Hepatocyte (in vitro differentiated cells): ENCODE measurements around the gene AVEN. TPM values are rescaled to one million over a fixed set of nuclear protein-coding genes. Genes with fewer than 3 reads are reported as not detected.

Experiments used
- DNase-seq: peaks from one replicate; pipeline ENCODE4 v3.0.0-alpha.2; 2016; ENCODE audit warnings: low spot score
- H2AFZ ChIP-seq: fragments of 200-600 bp; sonication (generic); 2 replicates; pipeline ENCODE4 v1.6.0; 2016; ENCODE audit warnings: antibody characterized with exemption, mild to moderate bottlenecking
- H3K27ac ChIP-seq: fragments of 200-600 bp; sonication (generic); 2 replicates; pipeline ENCODE4 v1.5.1; 2016; ENCODE audit warnings: mild to moderate bottlenecking
- H3K27me3 ChIP-seq: fragments of 200-600 bp; sonication (generic); 2 replicates; pipeline ENCODE4 v1.6.1; 2016
- H3K36me3 ChIP-seq: fragments of 200-600 bp; sonication (generic); replicated peaks from 2 replicates; pipeline ENCODE4 v1.5.1; 2016; ENCODE audit warnings: low read depth; ENCODE audit not compliant: insufficient read depth
- H3K4me1 ChIP-seq: fragments of 200-600 bp; sonication (generic); 2 replicates; pipeline ENCODE4 v1.5.1; 2016; ENCODE audit warnings: mild to moderate bottlenecking, moderate library complexity; ENCODE audit not compliant: insufficient read depth
- H3K4me2 ChIP-seq: fragments of 200-600 bp; sonication (generic); 2 replicates; pipeline ENCODE4 v1.6.0; 2016
- H3K4me3 ChIP-seq: fragments of 200-600 bp; sonication (generic); 2 replicates; pipeline ENCODE4 v1.5.1; 2016; ENCODE audit warnings: mild to moderate bottlenecking
- H3K79me2 ChIP-seq: fragments of 200-600 bp; sonication (generic); 2 replicates; pipeline ENCODE4 v1.6.0; 2017; ENCODE audit warnings: mild to moderate bottlenecking
- H3K9me2 ChIP-seq: fragments of 200-600 bp; sonication (generic); replicated peaks from 2 replicates; pipeline ENCODE4 v1.6.0; 2017; ENCODE audit warnings: mild to moderate bottlenecking; ENCODE audit not compliant: insufficient read depth
- H3K9me3 ChIP-seq: fragments of 200-600 bp; sonication (generic); 2 replicates; pipeline ENCODE4 v1.5.1; 2016; ENCODE audit warnings: low read depth, mild to moderate bottlenecking
- H4K20me1 ChIP-seq: fragments of 200-600 bp; sonication (generic); 2 replicates; pipeline ENCODE4 v1.6.0; 2016; ENCODE audit warnings: mild to moderate bottlenecking; ENCODE audit not compliant: insufficient read depth, poor library complexity, severe bottlenecking
- EZH2 ChIP-seq: fragments of 200-600 bp; sonication (generic); IDR thresholded peaks from 2 replicates; pipeline ENCODE4 v1.6.1; 2016; ENCODE audit warnings: antibody characterized with exemption, mild to moderate bottlenecking, borderline replicate concordance
- EZH2phosphoT487 ChIP-seq: fragments of 200-600 bp; sonication (generic); IDR thresholded peaks from one replicate; pipeline ENCODE4 v1.6.1; 2018; ENCODE audit warnings: antibody characterized with exemption, mild to moderate bottlenecking, low read depth, moderate library complexity; ENCODE audit not compliant: unreplicated experiment, severe bottlenecking
- WGBS: methylation state at CpG from one replicate; pipeline ENCODE4 v1.1.6; 2016; ENCODE audit warnings: low lambda C conversion rate; ENCODE audit errors: missing lambda C conversion rate; 5-methylcytosine and 5-hydroxymethylcytosine counted together
- polyA plus RNA-seq: library from polyadenylated mRNA; unstranded; fragments of >200 nt; fragmentation: Nextera tagmentation; extraction: Ambion mirVana; gene quantifications from 2 replicates; pipeline ENCODE4 v1.2.1, GENCODE V29; 2016
- total RNA-seq: library from RNA; depleted of rRNA; stranded (reverse); fragments of >200 nt; gene quantifications from 2 replicates; pipeline ENCODE4 v1.2.3, GENCODE V29; 2014
- TF ChIP-seq, protein P1 (sequence below): fragments of 200-600 bp; sonication (generic); IDR thresholded peaks from 2 replicates; pipeline ENCODE4 v1.5.1; 2016; ENCODE audit warnings: antibody characterized with exemption, mild to moderate bottlenecking; ENCODE audit not compliant: poor library complexity

Gene AVEN
- total and polyA plus RNA-seq, 2 experiments from 2014 or later = 14.8 to 16.4 TPM

DNA sequence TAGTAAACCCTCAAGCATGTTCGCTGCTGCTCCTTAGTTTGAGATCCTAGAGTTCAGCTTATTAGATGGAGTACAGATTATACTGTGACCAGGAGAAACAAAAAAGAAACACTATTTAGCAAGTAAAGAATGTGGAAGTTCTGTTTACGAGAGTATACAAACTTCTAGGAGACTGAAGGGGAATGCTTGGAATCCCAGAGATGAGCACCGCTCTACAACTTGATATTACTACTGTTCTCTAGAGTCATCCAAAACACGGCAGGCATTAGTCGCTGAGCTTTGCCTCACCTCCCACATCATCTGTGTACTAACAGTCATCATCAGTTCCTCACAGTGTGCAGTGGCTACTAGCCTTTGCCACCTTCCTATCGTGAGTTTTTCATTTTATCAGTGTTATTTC is 192.1 kb downstream of the AVEN start:
- no peak overlapping the region for H3K4me3 ChIP-seq
- no peaks in the 10 kb centered on the region for H3K27me3 ChIP-seq
- no peaks in the 10 kb centered on the region for H3K9me3 ChIP-seq
- H2AFZ ChIP-seq = no peak overlapping the region
- no peak for DNase-seq
- peak overlapping the region; percentile 14 for H3K27ac ChIP-seq
- H3K79me2 ChIP-seq = no peaks in the 10 kb centered on the region
- H3K36me3 ChIP-seq = no peaks in the 10 kb centered on the region
- 49% methylated on average over 6 of the region's 6 CpGs for whole genome bisulfite sequencing
- H3K4me1 ChIP-seq = no peaks in the 10 kb centered on the region
- H4K20me1 ChIP-seq = no peaks in the 10 kb centered on the region
- TF ChIP-seq EZH2phosphoT487 (no peak), EZH2 (no peak)
- TF ChIP-seq, protein P1, sequence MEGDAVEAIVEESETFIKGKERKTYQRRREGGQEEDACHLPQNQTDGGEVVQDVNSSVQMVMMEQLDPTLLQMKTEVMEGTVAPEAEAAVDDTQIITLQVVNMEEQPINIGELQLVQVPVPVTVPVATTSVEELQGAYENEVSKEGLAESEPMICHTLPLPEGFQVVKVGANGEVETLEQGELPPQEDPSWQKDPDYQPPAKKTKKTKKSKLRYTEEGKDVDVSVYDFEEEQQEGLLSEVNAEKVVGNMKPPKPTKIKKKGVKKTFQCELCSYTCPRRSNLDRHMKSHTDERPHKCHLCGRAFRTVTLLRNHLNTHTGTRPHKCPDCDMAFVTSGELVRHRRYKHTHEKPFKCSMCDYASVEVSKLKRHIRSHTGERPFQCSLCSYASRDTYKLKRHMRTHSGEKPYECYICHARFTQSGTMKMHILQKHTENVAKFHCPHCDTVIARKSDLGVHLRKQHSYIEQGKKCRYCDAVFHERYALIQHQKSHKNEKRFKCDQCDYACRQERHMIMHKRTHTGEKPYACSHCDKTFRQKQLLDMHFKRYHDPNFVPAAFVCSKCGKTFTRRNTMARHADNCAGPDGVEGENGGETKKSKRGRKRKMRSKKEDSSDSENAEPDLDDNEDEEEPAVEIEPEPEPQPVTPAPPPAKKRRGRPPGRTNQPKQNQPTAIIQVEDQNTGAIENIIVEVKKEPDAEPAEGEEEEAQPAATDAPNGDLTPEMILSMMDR = no peak
- H3K4me2 ChIP-seq = no peak overlapping the region
- no peaks in the 10 kb centered on the region for H3K9me2 ChIP-seq

DNA sequence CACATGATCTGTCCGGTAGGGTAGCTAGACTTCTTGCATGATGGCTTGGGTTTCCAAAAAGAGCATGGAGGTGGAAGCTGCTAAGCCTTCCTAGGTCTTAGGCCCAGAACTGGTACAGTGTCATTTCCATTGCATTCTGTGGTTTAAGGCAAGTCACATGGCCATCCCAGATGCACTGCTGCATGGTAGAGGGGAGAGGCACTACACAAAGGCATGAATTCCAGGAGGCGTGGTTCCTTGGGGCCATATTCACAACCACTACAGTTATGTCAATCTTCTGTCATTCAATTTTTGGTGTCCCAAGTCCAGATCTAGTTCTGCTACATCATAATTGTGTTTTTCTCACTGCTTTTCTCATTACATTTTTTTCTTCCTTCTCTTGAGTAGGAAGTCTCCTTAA is 192.9 kb downstream of the AVEN start:
- Histone ChIP-seq H3K4me1 (no peaks in the 10 kb centered on the region), H4K20me1 (no peaks in the 10 kb centered on the region), H3K9me2 (no peaks in the 10 kb centered on the region), H2AFZ (no peak overlapping the region), H3K27ac (peak overlapping the region; percentile 14), H3K27me3 (no peaks in the 10 kb centered on the region), H3K36me3 (no peaks in the 10 kb centered on the region), H3K9me3 (no peaks in the 10 kb centered on the region), H3K4me3 (no peak overlapping the region), H3K79me2 (no peaks in the 10 kb centered on the region), H3K4me2 (no peak overlapping the region)
- DNase-seq = no peak
- no peak for TF ChIP-seq EZH2phosphoT487
- WGBS = 100% methylated on average over 2 of the region's 2 CpGs

DNA sequence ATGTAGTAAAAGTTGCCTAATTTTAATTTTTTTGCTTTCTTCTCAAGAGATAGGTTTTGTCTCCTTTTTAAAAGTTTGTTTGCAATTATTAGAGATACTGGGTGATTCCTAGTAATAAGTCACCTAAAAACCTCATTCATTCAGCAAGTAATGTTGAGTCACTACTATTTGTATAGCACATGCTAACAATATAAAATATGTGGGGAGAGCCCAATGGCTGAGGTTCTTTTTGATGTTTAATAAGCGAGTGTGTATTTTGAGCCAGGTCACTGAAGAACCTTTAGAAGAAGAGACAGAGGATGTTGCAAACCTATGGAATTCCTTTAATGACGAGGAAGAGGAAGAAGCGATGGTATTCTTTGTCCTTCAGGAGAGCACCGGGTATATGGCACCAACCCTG is 194.4 kb downstream of the AVEN start:
- TF ChIP-seq EZH2 (no peak), EZH2phosphoT487 (no peak)
- TF ChIP-seq, protein P1 = no peak
- no peak overlapping the region for H3K4me2 ChIP-seq
- no peaks in the 10 kb centered on the region for H4K20me1 ChIP-seq
- 96% methylated on average over 4 of the region's 4 CpGs for WGBS
- no peak overlapping the region for H2AFZ ChIP-seq
- H3K79me2 ChIP-seq = no peaks in the 10 kb centered on the region
- H3K27me3 ChIP-seq = no peaks in the 10 kb centered on the region
- no peak for DNase-seq
- no peaks in the 10 kb centered on the region for H3K9me2 ChIP-seq
- no peaks in the 10 kb centered on the region for H3K36me3 ChIP-seq
- no peak overlapping the region for H3K4me3 ChIP-seq
- H3K9me3 ChIP-seq = no peaks in the 10 kb centered on the region
- no peak overlapping the region for H3K27ac ChIP-seq
- H3K4me1 ChIP-seq = no peaks in the 10 kb centered on the region

DNA sequence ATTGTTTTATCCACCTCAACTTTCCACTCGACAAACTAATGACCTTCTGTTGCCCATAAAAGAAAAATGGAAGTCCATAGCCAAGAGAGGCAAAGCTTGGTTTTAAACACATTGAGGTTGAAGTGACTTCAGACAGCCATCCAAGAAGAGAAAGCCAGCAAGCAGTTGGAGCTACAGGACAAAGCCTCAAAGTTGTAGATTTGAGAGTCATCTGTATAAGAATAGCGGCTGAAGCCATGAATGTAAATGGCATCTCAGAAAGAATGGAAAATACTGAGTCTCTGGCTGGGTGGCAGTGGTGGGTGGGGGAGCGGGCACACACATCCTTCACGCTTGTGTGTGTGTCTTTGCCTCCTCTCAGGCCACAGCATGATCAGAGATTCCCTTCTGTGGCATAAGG is 194.8 kb downstream of the AVEN start:
- no peaks in the 10 kb centered on the region for H3K36me3 ChIP-seq
- H3K27me3 ChIP-seq = no peaks in the 10 kb centered on the region
- WGBS = 86% methylated on average over 4 of the region's 4 CpGs
- H3K9me3 ChIP-seq = no peaks in the 10 kb centered on the region
- no peak overlapping the region for H3K27ac ChIP-seq
- H2AFZ ChIP-seq = no peak overlapping the region
- no peaks in the 10 kb centered on the region for H3K4me1 ChIP-seq
- H3K4me2 ChIP-seq = no peak overlapping the region
- no peaks in the 10 kb centered on the region for H3K79me2 ChIP-seq
- no peak overlapping the region for H3K4me3 ChIP-seq
- no peaks in the 10 kb centered on the region for H3K9me2 ChIP-seq
- TF ChIP-seq EZH2phosphoT487 (no peak), EZH2 (no peak)
- TF ChIP-seq, protein P1 = no peak
- no peak for DNase-seq
- H4K20me1 ChIP-seq = no peaks in the 10 kb centered on the region
